IMR-90 (cell line): Measurements from ENCODE around the gene AUTS2. TPM values are rescaled to one million over a fixed set of nuclear protein-coding genes. Genes with fewer than 3 reads are reported as not detected.
"Not testable (repeated sequence)": the region's sequence is repeated elsewhere in the genome, so short reads cannot be mapped to it uniquely, and the experiment has no call there.

Experiments used
- ATAC-seq: fragments of 200-7000 bp; cut with Tn5 transposase; 2 replicates; pipeline ENCODE4 v1.9.1; 2020; ENCODE audit warnings: low read depth, mild to moderate bottlenecking, moderate library complexity
- BruUV-seq: library from RNA; stranded (reverse); fragments of 400-500 nt; replicated peaks from 2 replicates; lab custom pipeline; 2021; lab: Mats Ljungman, UMichigan
- CTCF ChIA-PET: fragments of 300-600 bp; formaldehyde crosslinking; extraction: SDS; loops from one replicate; lab custom pipeline; 2021; ENCODE audit warnings: antibody characterized with exemption; lab: Yijun Ruan, JAX
- POLR2A ChIA-PET: fragments of 300-600 bp; sonication (Branson Sonifier 250); formaldehyde crosslinking; loops from one replicate; lab custom pipeline; 2022; ENCODE audit warnings: antibody characterized with exemption; ENCODE audit not compliant: unreplicated experiment; lab: Charles Lee
- DNase-seq: peaks from one replicate; pipeline ENCODE4 v3.0.0; 2013
- H2AFZ ChIP-seq: replicated peaks from 2 replicates; pipeline ENCODE3; 2013; ENCODE audit warnings: low read length, mild to moderate bottlenecking; ENCODE audit not compliant: poor library complexity
- H2AK5ac ChIP-seq: 2 replicates; pipeline ENCODE4 v1.6.1; 2013; ENCODE audit warnings: low read depth, low read length, inconsistent platforms
- H2AK9ac ChIP-seq: replicated peaks from 2 replicates; pipeline ENCODE3; 2013; ENCODE audit warnings: mild to moderate bottlenecking, low read depth, low read length, moderate library complexity; ENCODE audit not compliant: poor library complexity
- H2BK120ac ChIP-seq: 2 replicates; pipeline ENCODE4 v1.6.1; 2013; ENCODE audit warnings: low read depth, low read length, inconsistent platforms
- H2BK15ac ChIP-seq: 3 replicates; pipeline ENCODE4 v1.6.1; 2013; ENCODE audit warnings: low read depth, low read length, inconsistent platforms
- H2BK20ac ChIP-seq: 2 replicates; pipeline ENCODE4 v1.6.1; 2013; ENCODE audit warnings: low read depth, mild to moderate bottlenecking, inconsistent platforms, low read length, moderate library complexity
- H2BK5ac ChIP-seq: 2 replicates; pipeline ENCODE4 v1.6.1; 2013; ENCODE audit warnings: mild to moderate bottlenecking, low read depth, low read length, inconsistent platforms; ENCODE audit not compliant: poor library complexity, severe bottlenecking
- H3K14ac ChIP-seq: replicated peaks from 2 replicates; pipeline ENCODE4 v1.6.1; 2013; ENCODE audit warnings: low read depth, low read length, inconsistent platforms
- H3K18ac ChIP-seq: 2 replicates; pipeline ENCODE4 v1.6.1; 2013; ENCODE audit warnings: low read depth, low read length, control low read depth
- H3K23ac ChIP-seq: 2 replicates; pipeline ENCODE4 v1.6.1; 2013; ENCODE audit warnings: low read depth, low read length, inconsistent platforms
- H3K27ac ChIP-seq: 2 replicates; pipeline ENCODE4 v1.5.1; 2013; ENCODE audit warnings: mild to moderate bottlenecking, control low read depth, low read length; ENCODE audit not compliant: insufficient read depth
- H3K27me3 ChIP-seq: 2 replicates; pipeline ENCODE4 v1.6.1; 2013; ENCODE audit warnings: low read length; ENCODE audit not compliant: control insufficient read depth, insufficient read depth
- H3K36me3 ChIP-seq: 2 replicates; pipeline ENCODE4 v1.6.1; 2013; ENCODE audit warnings: low read length, mixed read lengths; ENCODE audit not compliant: control insufficient read depth, insufficient read depth
- H3K4ac ChIP-seq: 2 replicates; pipeline ENCODE4 v1.6.1; 2013; ENCODE audit warnings: low read depth, low read length, inconsistent platforms
- H3K4me1 ChIP-seq: 2 replicates; pipeline ENCODE4 v1.6.1; 2013; ENCODE audit warnings: low read length, mixed read lengths; ENCODE audit not compliant: control insufficient read depth, insufficient read depth
- H3K4me2 ChIP-seq: 2 replicates; pipeline ENCODE4 v1.6.1; 2013; ENCODE audit warnings: low read depth, mild to moderate bottlenecking, control low read depth, low read length, moderate library complexity
- H3K4me3 ChIP-seq: 2 replicates; pipeline ENCODE4 v1.5.1; 2013; ENCODE audit warnings: low read depth, mild to moderate bottlenecking, control low read depth, low read length, moderate library complexity; ENCODE audit not compliant: insufficient read depth
- H3K56ac ChIP-seq: 2 replicates; pipeline ENCODE4 v1.6.1; 2013; ENCODE audit warnings: low read length, inconsistent platforms; ENCODE audit not compliant: insufficient read depth; ENCODE audit errors: extremely low read depth
- H3K79me1 ChIP-seq, 2 experiments: 2 replicates each; pipeline ENCODE4 v1.6.1; 2013; ENCODE audit warnings: low read length in 2 of 2, inconsistent platforms in 1 of 2, low read depth in 1 of 2
- H3K9ac ChIP-seq: 2 replicates; pipeline ENCODE4 v1.6.1; 2013; ENCODE audit warnings: low read depth, low read length, control low read depth
- H3K9me1 ChIP-seq: 2 replicates; pipeline ENCODE4 v1.6.1; 2013; ENCODE audit warnings: low read length, inconsistent platforms; ENCODE audit not compliant: insufficient read depth
- H3K9me3 ChIP-seq: 2 replicates; pipeline ENCODE4 v1.6.1; 2013; ENCODE audit warnings: low read length; ENCODE audit not compliant: control insufficient read depth, insufficient read depth
- H4K20me1 ChIP-seq: 2 replicates; pipeline ENCODE4 v1.6.1; 2013; ENCODE audit warnings: low read length, inconsistent platforms; ENCODE audit not compliant: insufficient read depth
- H4K5ac ChIP-seq: 2 replicates; pipeline ENCODE4 v1.6.1; 2013; ENCODE audit warnings: mild to moderate bottlenecking, low read depth, low read length, control low read depth
- H4K8ac ChIP-seq, 2 experiments: 2 replicates each; pipeline ENCODE4 v1.6.1; 2013; ENCODE audit warnings: low read depth in 2 of 2, low read length in 2 of 2, control low read depth in 1 of 2, inconsistent platforms in 1 of 2
- H4K91ac ChIP-seq: 2 replicates; pipeline ENCODE4 v1.6.1; 2013; ENCODE audit warnings: low read depth, low read length, inconsistent platforms; ENCODE audit not compliant: insufficient read depth
- WGBS, 2 experiments: methylation state at CpG; one replicate each; pipeline versions ENCODE4 v1.1.5 to v1.1.7; 2013; ENCODE audit warnings: missing lambda C conversion rate in 2 of 2; ENCODE audit not compliant: insufficient read length in 1 of 2; ENCODE audit errors: extremely low coverage in 2 of 2; 5-methylcytosine and 5-hydroxymethylcytosine counted together
- dilution Hi-C: fragments of 300-500 bp; cut with HindIII; formaldehyde crosslinking; loops from one replicate; pipeline ENCODE4 v1.14.3; 2018; ENCODE audit warnings: low sequenced_read_pairs; ENCODE audit not compliant: unreplicated experiment
- in situ Hi-C: fragments of 300-500 bp; cut with MboI; formaldehyde crosslinking; loops from 3 replicates; pipeline ENCODE4 v1.14.3; 2019; ENCODE audit warnings: low sequenced_read_pairs, inconsistent platforms, mixed read lengths
- intact Hi-C: fragments of 100-400 bp; cut with micrococcal nuclease; formaldehyde crosslinking; loops from 2 replicates; pipeline ENCODE4 v1.10.0; 2022
- polyA plus RNA-seq, 3 experiments: library from polyadenylated mRNA; depleted of rRNA; stranded (reverse); fragments of >200 nt; gene quantifications; 2 replicates each; pipeline ENCODE4 v1.2.3, GENCODE V29; 2012; ENCODE audit warnings: low replicate concordance in 1 of 3
- total RNA-seq: library from RNA; depleted of rRNA; stranded (reverse); fragments of >200 nt; gene quantifications from 2 replicates; pipeline ENCODE4 v1.2.3, GENCODE V29; 2012

The AUTS2 gene
- total and polyA plus RNA-seq, 2 of the 4 experiments (the other 2 are of a cell fraction) = 0.90 to 3.0 TPM

- H3K14ac ChIP-seq, H4K5ac ChIP-seq, H3K4me3 ChIP-seq, H3K4me2 ChIP-seq, H3K27me3 ChIP-seq, in situ Hi-C loops, H3K9me1 ChIP-seq, H2AK9ac ChIP-seq, BruUV-seq, H3K79me1 ChIP-seq, H2AK5ac ChIP-seq, H4K20me1 ChIP-seq, H3K23ac ChIP-seq, H4K91ac ChIP-seq, H3K4me1 ChIP-seq, H3K18ac ChIP-seq, H3K4ac ChIP-seq, intact Hi-C loops, dilution Hi-C loops, H3K27ac ChIP-seq, H2AFZ ChIP-seq, H3K9ac ChIP-seq, H2BK5ac ChIP-seq, H4K8ac ChIP-seq, ATAC-seq, H2BK120ac ChIP-seq, H2BK20ac ChIP-seq, H3K36me3 ChIP-seq, H2BK15ac ChIP-seq, DNase-seq, H3K9me3 ChIP-seq, POLR2A ChIA-PET, H3K56ac ChIP-seq: not testable (repeated sequence)
- CTCF ChIA-PET = interaction anchor here (0.6 kb wide), 1 partner anchor 338 kb away, joined by 6 read pairs; no protein-coding TSS in a partner anchor
- WGBS, 2 experiments = 94% methylated on average over 3 of the region's 3 CpGs; no CpG with 5 or more reads in 1 of the 2 experiments
Measured at GRCh38 chr7:70275570-70275969, 677.3 kb downstream of the AUTS2 start.
